HG03108 (cell line): ENCODE results near the gene RGMA.
A peak's percentile ranks its signal among the peaks of the same experiment; 100 is the strongest.

Source experiments
- ATAC-seq: cut with Tn5 transposase; IDR thresholded peaks from one replicate; pipeline ENCODE4 v1.9.1; 2021; ENCODE audit warnings: moderate library complexity; ENCODE audit not compliant: unreplicated experiment

RGMA gene

DNA sequence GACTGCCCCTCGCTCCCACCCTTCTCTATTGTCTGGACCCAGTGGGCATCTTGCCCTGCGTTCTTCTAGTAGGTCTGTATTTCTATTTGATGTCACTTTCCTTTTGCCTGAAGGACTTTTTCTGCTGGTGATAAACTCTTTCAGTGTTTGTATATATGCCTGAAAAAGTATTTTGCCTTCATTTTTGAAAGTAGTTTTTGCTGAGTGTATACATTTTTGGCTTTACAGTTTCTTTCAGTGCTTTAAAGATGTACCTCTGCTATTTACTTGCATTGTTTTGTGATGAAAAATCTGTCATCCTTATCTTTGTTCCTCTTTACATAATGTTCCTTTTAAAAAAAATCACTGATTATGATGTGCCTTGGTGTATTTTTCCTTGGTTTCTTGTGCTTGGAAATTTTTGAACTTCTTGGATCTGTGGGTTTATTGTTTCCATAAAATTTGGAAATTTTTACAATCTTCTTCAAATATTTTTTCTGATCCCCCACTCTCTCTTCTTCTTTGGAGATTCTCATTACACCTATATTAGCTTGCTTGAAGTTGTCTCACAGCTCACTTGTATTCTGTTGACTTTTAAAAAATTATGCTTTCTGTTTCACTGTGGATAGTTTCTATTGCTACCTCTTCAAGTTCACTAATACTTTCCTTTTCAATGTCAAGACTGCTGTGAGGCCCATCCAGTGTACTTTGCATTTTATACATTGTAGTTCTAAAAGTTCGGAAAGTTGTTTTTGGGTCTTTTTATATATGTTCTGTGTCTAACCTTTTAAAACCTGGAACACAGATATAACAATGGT lies 67.8 kb downstream of the RGMA start:
- peak; percentile 78 for ATAC-seq

DNA sequence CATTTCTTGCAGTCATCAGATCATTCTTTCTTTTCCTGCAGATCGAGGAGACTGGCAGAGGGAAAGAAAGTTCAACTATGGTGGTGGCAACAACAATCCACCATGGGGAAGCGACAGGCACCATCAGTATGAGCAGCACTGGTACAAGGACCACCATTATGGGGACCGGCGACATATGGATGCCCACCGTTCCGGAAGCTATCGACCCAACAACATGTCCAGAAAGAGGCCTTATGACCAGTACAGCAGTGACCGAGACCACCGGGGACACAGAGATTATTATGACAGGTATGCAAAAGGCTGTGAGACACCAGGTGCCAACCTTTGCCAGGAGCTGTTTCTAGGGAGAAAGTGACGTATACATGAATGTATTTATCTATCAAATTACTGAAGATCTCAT lies 69.0 kb downstream of the RGMA start:
- ATAC-seq = no peak

DNA sequence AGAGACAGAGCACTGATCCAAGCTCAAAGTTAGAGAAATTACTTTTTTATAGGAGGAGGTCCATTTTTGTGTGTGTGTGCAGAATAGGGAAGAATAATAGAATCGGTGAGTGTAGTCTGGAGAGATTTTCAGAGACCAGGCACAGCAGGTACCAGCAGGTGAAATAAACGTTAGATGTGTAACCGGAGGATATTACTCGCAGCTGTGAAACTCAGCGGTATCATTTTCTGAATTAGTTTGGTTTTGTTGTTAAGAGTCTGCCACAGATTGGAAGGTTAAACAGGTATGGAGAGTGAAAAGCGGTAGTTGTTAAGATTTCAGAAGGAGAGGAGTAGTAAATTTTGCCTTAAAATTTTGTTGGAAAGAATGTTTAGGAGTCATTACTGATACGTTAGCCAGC lies 69.9 kb downstream of the RGMA start:
- ATAC-seq = no peak

DNA sequence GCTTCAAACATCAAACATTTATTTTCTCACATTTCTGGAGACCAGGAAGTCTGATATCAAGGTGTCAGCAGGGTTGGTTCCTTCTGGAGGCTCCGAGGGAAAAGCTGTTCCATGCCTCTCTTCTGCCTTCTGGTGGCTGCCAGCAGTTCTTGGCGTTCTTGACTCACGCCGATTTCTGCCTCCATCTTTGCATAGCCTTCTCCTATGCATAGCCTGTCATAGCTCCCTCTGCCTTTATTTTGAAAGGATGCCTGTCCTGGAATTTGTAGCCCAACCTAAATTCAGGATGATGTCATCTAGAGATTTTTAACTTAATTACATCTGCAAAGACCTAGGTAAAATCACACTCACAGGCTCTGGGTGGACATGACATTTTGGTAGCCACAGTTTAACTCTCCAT lies 70.4 kb downstream of the RGMA start:
- no peak for ATAC-seq

DNA sequence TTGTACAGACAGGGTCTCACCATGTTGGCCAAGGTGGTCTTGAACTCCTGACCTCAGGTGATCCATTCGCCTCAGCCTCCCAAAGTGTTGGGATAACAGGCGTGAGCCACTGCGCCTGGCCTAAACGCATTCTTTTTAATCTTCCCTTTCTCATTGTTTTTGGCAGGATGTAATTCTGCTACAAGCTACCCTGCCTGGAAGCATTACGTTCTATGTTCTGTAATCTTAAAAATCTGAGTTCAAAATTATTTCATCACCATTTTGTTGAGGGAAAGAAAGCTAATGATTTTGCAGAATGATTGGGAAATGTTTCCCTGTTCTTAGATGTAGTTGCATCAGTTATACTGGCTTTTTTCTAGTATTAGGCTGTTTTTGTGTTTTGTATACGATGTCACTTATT lies 71.5 kb downstream of the RGMA start:
- ATAC-seq = no peak

DNA sequence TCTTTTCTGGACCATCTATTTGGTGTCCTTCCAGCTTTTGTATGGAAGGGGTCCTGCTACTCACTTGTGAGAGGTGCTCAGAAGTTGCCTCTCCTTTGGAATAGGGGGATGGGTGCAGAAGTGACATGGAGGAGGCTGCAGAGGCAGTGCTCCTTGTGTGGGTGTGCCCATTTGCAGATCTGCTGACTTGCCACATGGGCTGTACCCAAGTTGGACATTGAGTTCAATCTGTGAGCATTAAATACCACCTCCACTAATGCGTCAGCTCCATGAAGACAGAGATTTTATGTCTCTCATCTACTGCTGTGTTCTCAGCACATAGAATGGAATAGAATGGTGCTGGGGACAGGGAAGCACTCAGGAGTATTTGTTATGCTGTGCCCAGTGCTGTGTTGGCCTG lies 76.2 kb downstream of the RGMA start:
- no peak for ATAC-seq

DNA sequence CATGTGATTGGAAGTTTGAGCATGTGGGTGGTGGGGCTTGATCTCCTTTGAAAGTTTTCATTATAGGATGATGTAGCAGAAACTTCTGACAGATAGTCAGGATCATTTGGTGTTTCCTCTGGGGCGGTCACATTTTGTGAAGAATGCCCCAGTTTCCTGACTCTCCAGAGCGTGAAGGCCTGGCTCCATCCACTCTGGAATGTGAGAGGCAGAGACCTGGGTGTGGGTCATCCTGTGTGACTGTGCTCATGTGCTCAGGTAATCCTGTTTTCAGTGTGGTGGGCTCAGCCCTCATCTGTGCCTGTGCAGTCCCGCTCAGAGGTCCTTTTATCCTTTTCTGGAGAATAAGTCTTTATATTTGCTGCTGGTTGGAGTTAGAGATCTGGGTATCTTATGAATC lies 81.0 kb downstream of the RGMA start:
- ATAC-seq = no peak

DNA sequence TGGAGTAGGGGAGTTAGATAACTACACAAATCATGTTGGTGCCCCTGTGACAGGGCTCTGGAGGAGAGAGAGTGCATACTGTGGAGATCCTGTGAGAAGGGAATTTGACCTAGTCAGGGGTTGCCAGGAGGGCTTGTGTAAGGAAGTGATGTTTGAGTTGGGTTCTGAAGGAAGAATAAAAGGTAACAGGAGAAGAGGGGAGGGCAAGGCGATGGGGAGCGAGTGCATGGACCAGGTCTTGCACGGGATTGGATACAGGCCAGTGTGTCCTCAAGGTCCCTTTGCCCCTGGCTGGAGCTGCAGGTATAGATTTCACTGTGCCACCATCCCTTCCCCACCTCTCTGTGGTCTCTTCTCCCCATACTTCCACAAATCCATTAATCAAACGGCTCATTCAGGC lies 83.9 kb downstream of the RGMA start:
- ATAC-seq = no peak

DNA sequence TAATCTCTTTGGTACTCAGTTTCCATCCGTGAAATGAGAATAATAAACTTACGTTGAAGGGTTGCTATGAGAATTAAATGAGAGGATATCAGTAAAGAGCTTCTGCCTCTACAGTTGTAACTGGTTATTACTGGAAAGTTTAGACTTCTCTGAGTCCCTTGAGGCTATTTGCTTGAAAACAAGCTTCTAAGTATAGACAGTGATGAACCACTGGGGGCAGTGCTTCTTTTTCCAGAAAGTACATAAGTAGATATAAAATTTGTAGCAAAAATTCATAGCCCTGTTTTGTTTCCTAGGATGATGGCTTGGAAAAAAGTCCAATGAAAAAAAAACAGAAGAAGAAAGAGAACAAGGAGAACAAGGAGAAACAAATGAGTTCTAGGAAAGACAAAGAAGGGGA lies 87.1 kb downstream of the RGMA start:
- no peak for ATAC-seq

DNA sequence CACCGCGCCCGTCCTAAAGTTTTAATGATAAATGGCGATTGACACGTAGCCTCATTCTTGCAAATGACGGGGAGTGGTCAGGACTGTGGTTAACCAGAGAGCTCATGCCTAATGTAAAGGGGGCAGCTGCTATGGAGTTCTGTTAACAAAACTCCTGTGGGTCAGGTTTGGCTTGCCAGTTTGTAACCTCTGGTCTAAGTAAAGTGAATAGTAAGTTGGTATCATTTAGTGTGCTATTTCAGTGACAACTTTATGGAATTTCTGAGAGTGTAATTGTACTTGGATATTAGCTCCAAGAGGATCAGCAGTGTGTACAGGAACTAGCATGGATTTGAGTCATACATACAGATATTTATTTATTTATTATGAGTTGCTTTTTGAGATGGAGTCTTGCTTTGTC lies 87.9 kb downstream of the RGMA start:
- ATAC-seq = no peak

DNA sequence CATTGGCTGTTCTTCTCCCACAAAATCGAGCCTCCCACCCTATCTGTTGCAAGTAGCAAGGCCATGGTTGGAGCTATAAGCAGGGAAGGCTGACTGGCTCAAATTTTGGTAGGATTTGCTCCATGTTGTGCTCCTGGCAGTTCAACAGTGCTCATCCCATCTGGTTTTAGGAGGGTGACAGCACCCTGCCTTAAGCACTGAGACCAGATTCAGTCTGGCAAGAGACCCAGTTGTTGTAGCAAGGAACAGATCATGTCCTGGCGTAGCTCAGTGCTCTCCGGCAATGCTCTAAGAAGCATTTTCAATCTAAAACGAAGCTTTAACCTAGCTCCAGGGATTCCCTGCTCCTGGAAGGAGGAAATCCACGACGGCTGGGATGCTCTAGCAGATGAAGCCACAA lies 91.2 kb downstream of the RGMA start:
- ATAC-seq = no peak

DNA sequence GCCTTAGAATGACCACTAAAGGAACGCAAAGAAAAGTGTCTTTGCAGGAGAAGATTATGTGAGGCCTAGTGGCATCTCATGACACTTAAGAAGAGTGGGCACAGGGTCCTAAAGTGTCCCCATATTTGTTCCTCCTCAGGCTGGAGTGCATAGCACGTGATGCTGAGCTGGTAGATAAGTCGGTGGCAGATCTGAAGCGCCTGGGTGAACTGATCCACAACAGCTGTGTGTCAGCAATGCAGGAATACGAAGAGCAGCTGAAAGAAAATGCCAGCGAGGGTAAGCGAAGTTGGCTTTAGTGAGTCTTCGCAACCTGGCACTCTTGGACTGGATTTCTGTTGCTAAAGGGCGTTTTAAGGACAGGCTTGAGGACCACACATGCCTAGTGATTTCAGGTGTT lies 96.3 kb downstream of the RGMA start:
- ATAC-seq = no peak

DNA sequence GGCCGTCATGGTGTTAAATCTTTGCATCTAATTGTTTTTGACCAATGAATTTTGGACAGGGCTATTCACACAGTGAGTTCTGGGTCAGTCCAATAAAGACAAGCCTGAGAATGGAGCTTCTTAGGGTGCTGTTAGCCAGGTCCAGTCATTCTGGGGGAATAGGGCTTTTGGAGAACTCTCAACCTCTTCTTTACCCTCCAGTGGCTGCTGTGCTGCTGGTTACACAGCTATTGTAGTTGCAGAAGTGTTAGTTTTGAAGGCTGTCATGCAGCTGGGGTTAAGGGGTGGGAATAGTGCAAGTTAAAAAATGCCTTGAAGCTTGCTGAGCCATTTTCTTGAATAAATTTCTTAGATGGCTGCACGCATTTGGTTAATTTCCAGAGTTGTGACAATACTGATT lies 99.0 kb downstream of the RGMA start:
- ATAC-seq = no peak

DNA sequence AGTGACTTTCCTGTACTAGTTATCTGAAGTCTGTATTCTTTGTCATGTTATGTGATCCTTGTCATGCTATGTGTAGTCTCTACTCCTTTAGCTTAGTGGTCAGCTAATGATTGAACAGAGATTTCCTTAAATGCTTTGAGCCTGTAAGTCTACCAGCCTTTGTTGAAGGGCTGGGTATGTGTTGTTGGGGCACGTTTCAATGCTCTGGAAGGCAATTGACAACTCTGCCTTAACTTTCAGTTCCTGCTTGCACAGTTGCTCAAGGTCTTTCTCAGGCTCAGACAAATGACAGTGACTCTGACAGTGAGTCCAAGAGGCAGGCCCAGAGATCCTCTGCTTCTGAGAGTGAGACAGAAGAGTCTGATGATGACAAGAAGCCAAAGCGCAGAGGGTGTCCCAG lies 99.5 kb downstream of the RGMA start:
- peak; percentile 81 for ATAC-seq
